Progenitor cell of endocrine pancreas (in vitro differentiated cells): ENCODE measurements around the gene RIBC2. TPM values are rescaled to one million over a fixed set of nuclear protein-coding genes. Genes with fewer than 3 reads are reported as not detected.
"Not testable (repeated sequence)": the region's sequence is repeated elsewhere in the genome, so short reads cannot be mapped to it uniquely, and the experiment has no call there.

Experiments
- DNase-seq: peaks from one replicate; pipeline ENCODE4 v3.0.0; 2021; ENCODE audit warnings: low spot score; ENCODE audit not compliant: unreplicated experiment
- H3K27ac Mint-ChIP-seq: 2 replicates; pipeline ENCODE4 v1.8.0; 2021; ENCODE audit warnings: mild to moderate bottlenecking, moderate library complexity, mixed read lengths
- H3K27me3 Mint-ChIP-seq: 2 replicates; pipeline ENCODE4 v1.8.0; 2021; ENCODE audit warnings: mixed read lengths
- H3K36me3 Mint-ChIP-seq: 2 replicates; pipeline ENCODE4 v1.8.0; 2022; ENCODE audit warnings: mixed read lengths; ENCODE audit not compliant: insufficient read depth
- H3K4me1 Mint-ChIP-seq: 2 replicates; pipeline ENCODE4 v1.8.0; 2021; ENCODE audit warnings: low read depth, mixed read lengths
- H3K4me3 Mint-ChIP-seq: 2 replicates; pipeline ENCODE4 v1.8.0; 2021; ENCODE audit warnings: low read depth, mild to moderate bottlenecking, moderate library complexity, mixed read lengths
- H3K9me3 Mint-ChIP-seq: 2 replicates; pipeline ENCODE4 v1.8.0; 2021; ENCODE audit warnings: low read depth, mixed read lengths
- CTCF ChIP-seq: fragments of 200-600 bp; sonication (generic); IDR thresholded peaks from one replicate; pipeline ENCODE4 v1.5.0; 2021; ENCODE audit warnings: antibody characterized with exemption, mild to moderate bottlenecking; ENCODE audit not compliant: unreplicated experiment
- long read RNA-seq: library from polyadenylated mRNA; unstranded; transcript quantifications from one replicate; pipeline ENCODE4 v2.0.0, GENCODE V29; 2020
- total RNA-seq: library from RNA; stranded (reverse); gene quantifications from 2 replicates; pipeline ENCODE4 v1.2.1, GENCODE V29; 2021

Gene RIBC2
- total RNA-seq = 6.7 and 7.0 TPM in 2 replicates
- long read RNA-seq, partial matches to known transcripts = 3 of 4 reads
- long read RNA-seq, other reads (novel, unspliced or antisense) = 1 of 4 reads

- H3K36me3 Mint-ChIP-seq = peaks cover 7% of the 10 kb centered on the region
- H3K27me3 Mint-ChIP-seq = peaks cover 4% of the 10 kb centered on the region
Measured at GRCh38 chr22:45413368-45414211, at the start of gene RIBC2, which contains the start of gene SMC1B. Gene RIBC2, plus strand, starts transcription at chr22:45413693. Its CDS starts 194 bp downstream, at chr22:45413887. Gene SMC1B, minus strand, starts transcription at chr22:45413599. Its CDS starts 32 bp downstream, at chr22:45413567.

GRCh38 chr22:45366713-45367112, 46.8 kb upstream of the RIBC2 start:
- Mint-ChIP-seq H3K9me3 (peaks cover 4% of the 10 kb centered on the region), H3K36me3 (peaks cover 1% of the 10 kb centered on the region), H3K4me3 (no peak overlapping the region), H3K27me3 (peaks cover 10% of the 10 kb centered on the region), H3K4me1 (no peaks in the 10 kb centered on the region), H3K27ac (no peak overlapping the region)
- TF ChIP-seq CTCF = no peak
- no peak for DNase-seq

More at GRCh38 chr22:45413368-45414211, at the start of gene RIBC2, which contains the start of gene SMC1B:
- DNase-seq = peak; percentile 47
- Mint-ChIP-seq H3K27ac (peak within 1 kb of the TSS; percentile 6), H3K4me3 (peak within 1 kb of the TSS; percentile 75), H3K4me1 (peaks cover 1% of the 10 kb centered on the region), H3K9me3 (no peaks in the 10 kb centered on the region)
- TF ChIP-seq CTCF = no peak

- not testable (repeated sequence) for DNase-seq, H3K27ac Mint-ChIP-seq, H3K4me1 Mint-ChIP-seq, H3K4me3 Mint-ChIP-seq, H3K27me3 Mint-ChIP-seq, H3K9me3 Mint-ChIP-seq, H3K36me3 Mint-ChIP-seq
Measured at GRCh38 chr22:45373592-45373991, 39.9 kb upstream of the RIBC2 start.

- Mint-ChIP-seq H3K4me3 (no peak overlapping the region), H3K27me3 (no peaks in the 10 kb centered on the region), H3K36me3 (no peaks in the 10 kb centered on the region), H3K27ac (no peak overlapping the region), H3K4me1 (no peaks in the 10 kb centered on the region), H3K9me3 (peaks cover 7% of the 10 kb centered on the region)
- no peak for TF ChIP-seq CTCF
- DNase-seq = no peak
Measured at GRCh38 chr22:45376009-45376408, 37.5 kb upstream of the RIBC2 start.

- no peak overlapping the region for H3K27ac Mint-ChIP-seq
- no peaks in the 10 kb centered on the region for H3K4me1 Mint-ChIP-seq
- H3K9me3 Mint-ChIP-seq = peaks cover 7% of the 10 kb centered on the region
- no peak for DNase-seq
- no peak for TF ChIP-seq CTCF
- no peak overlapping the region for H3K4me3 Mint-ChIP-seq
- no peaks in the 10 kb centered on the region for H3K36me3 Mint-ChIP-seq
- H3K27me3 Mint-ChIP-seq = no peaks in the 10 kb centered on the region
Measured at GRCh38 chr22:45376703-45377102, 36.8 kb upstream of the RIBC2 start.
